ENCODE results near the gene BACH2. TPM values are rescaled to one million over a fixed set of nuclear protein-coding genes. Genes with fewer than 3 reads are reported as not detected.

The BACH2 gene
- total and polyA plus RNA-seq, 7 donors: under 0.01 to 5.6 (median 1.4) TPM

DNA sequence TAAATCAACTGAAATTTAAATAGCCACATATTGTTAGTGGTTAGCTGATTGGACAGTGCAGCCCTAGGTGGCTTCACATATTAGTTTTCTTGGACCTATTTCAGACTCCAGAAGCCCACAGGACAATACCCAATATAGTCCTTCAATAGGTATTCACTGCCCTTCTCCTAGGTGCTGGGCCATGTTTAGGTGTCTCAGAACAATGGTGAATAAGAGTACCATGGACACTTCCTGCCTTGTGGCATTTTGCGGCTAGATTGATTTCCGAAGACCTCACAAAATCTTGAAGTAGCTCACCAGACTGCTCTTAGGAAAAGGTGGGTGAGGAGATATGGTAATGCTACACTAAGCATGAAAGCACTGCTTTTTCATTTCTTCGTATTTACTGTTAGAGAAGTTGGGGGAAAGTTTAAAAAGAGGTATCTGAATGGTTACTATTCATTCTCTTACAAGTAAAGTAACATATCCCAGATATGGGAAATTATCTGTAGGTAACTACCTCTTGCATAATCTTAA, 203.0 kb downstream of the BACH2 start:
- no peak for TF ChIP-seq POLR2A (IDR thresholded peaks at IDR 0.05)
- no peak for TF ChIP-seq POLR2AphosphoS5 (IDR thresholded peaks at IDR 0.05)
- TF ChIP-seq, protein P1, sequence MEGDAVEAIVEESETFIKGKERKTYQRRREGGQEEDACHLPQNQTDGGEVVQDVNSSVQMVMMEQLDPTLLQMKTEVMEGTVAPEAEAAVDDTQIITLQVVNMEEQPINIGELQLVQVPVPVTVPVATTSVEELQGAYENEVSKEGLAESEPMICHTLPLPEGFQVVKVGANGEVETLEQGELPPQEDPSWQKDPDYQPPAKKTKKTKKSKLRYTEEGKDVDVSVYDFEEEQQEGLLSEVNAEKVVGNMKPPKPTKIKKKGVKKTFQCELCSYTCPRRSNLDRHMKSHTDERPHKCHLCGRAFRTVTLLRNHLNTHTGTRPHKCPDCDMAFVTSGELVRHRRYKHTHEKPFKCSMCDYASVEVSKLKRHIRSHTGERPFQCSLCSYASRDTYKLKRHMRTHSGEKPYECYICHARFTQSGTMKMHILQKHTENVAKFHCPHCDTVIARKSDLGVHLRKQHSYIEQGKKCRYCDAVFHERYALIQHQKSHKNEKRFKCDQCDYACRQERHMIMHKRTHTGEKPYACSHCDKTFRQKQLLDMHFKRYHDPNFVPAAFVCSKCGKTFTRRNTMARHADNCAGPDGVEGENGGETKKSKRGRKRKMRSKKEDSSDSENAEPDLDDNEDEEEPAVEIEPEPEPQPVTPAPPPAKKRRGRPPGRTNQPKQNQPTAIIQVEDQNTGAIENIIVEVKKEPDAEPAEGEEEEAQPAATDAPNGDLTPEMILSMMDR (IDR thresholded peaks at IDR 0.05): no peak
- TF ChIP-seq EP300 (IDR thresholded peaks at IDR 0.05): no peak
- 73 to 92% methylated on average over 3 of the region's 3 CpGs for WGBS, 2 donors

DNA sequence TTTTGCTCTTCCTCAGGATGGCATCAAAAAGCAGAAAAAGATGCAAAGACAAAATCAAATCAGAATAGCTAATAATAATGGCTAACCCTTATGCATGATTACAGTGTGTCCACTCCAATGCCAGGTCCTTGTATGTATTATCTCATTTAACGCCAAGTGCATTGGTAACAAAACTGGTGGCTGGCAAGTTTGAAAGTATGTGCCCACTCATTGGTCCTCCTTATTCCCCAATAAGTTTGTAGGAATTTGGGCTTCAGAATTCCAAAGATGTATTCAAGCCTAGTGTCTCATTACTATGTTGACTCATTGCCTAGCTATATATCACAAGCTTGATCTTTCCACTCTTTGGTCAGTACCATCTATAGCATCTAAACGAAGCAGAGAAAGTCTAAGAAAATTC, 205.8 kb downstream of the BACH2 start:
- H3K4me3 ChIP-seq: no peak overlapping the region
- no peak overlapping the region for H3K27ac ChIP-seq
- no peak for DNase-seq
- H3K4me1 ChIP-seq: no peaks in the 10 kb centered on the region
- intact Hi-C loops (cut with DNase I): loop anchor here (10.0 kb wide), 1 partner anchor 124 kb away; no protein-coding TSS in a partner anchor
- H3K36me3 ChIP-seq: no peaks in the 10 kb centered on the region
- 81 to 84% methylated on average over 2 of the region's 2 CpGs for WGBS, 2 donors
- TF ChIP-seq POLR2AphosphoS5 (IDR thresholded peaks at IDR 0.05) (no peak), EP300 (IDR thresholded peaks at IDR 0.05) (no peak), POLR2A (IDR thresholded peaks at IDR 0.05) (no peak)
- TF ChIP-seq, protein P1 (IDR thresholded peaks at IDR 0.05): no peak
- H3K27me3 ChIP-seq: no peaks in the 10 kb centered on the region
- no peaks in the 10 kb centered on the region for H3K9me3 ChIP-seq

More for the DNA sequence above, 203.0 kb downstream of the BACH2 start:
- H3K4me3 ChIP-seq: no peak overlapping the region
- peaks cover 0 to 20% (median 19%) of the 10 kb centered on the region in 4 donors for H3K4me1 ChIP-seq
- H3K9me3 ChIP-seq: no peaks in the 10 kb centered on the region
- no peak for DNase-seq
- intact Hi-C loops (cut with DNase I): loop anchor here (10.0 kb wide), 1 partner anchor 121 kb away; no protein-coding TSS in a partner anchor
- no peaks in the 10 kb centered on the region for H3K27me3 ChIP-seq
- H3K27ac ChIP-seq: no peak overlapping the region
- no peaks in the 10 kb centered on the region for H3K36me3 ChIP-seq

DNA sequence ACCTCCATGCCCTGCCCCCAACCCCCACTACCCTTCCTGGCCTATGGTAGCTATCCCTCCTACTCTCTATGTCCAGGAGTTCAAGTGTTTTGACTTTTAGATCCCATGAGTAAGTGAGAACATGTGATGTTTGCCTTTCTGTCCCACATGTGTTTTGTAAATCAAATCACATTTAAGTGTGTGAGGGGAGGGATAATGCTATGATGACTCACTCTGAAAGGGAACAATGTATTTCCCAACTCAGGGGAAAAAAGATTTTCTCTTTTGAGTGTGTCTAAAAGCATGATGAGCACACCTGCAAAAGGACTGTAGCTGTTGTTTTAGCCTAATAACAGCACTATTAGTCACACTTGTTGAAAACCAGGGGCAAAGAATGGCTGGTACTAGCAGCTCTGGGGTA, 208.6 kb downstream of the BACH2 start:
- Histone ChIP-seq H3K9me3 (no peaks in the 10 kb centered on the region), H3K27ac (no peak overlapping the region), H3K4me1 (no peaks in the 10 kb centered on the region), H3K27me3 (no peaks in the 10 kb centered on the region), H3K36me3 (no peaks in the 10 kb centered on the region), H3K4me3 (no peak overlapping the region)
- intact Hi-C loops (cut with DNase I): no loop called here
- TF ChIP-seq POLR2AphosphoS5 (IDR thresholded peaks at IDR 0.05): peak in 1 of 4 donors; percentile 50
- TF ChIP-seq, protein P1 (IDR thresholded peaks at IDR 0.05): no peak
- DNase-seq: no peak

DNA sequence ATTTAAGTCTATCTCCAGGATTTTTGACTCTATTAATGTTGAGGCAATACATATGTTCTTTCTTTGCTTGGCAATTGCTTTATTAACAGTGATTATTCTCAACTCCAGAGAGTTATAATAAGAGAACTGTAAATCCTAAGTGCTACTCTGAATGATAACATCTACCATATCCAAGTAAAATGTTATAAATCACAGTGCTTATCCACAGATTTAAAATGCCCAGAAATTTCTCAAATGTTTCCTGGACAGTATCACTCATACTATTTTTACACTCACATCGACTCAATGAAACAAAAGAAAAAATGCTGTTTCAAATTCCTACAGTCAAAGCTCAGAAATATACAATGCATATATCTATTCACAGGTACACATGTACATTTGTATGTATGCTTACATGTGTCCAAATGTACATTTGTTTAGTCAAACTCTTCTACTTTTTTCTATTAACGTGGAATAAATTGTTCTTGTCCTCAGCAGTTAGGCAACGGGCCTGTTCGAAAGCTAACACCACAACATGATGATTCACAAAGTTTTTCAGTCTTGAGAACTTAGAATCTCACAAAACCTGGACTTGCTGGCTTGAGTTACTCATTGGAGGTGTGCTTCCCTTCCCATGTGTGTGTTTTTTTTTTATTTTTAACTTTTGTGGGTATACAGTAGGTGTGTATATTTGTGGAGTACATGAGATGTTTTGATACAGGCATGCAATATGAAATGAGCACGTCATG, 209.4 kb downstream of the BACH2 start:
- whole genome bisulfite sequencing, 2 donors: 91 to 93% methylated on average over 5 of the region's 5 CpGs
- H3K27ac ChIP-seq: no peak overlapping the region

More for the DNA sequence above, 209.4 kb downstream of the BACH2 start:
- Histone ChIP-seq H3K4me1 (no peaks in the 10 kb centered on the region), H3K27me3 (no peaks in the 10 kb centered on the region), H3K4me3 (no peak overlapping the region), H3K9me3 (no peaks in the 10 kb centered on the region), H3K36me3 (no peaks in the 10 kb centered on the region)
- DNase-seq: no peak
- TF ChIP-seq, protein P1 (IDR thresholded peaks at IDR 0.05): no peak
- TF ChIP-seq POLR2A (IDR thresholded peaks at IDR 0.05): no peak
- TF ChIP-seq POLR2AphosphoS5 (IDR thresholded peaks at IDR 0.05): no peak
- TF ChIP-seq EP300 (IDR thresholded peaks at IDR 0.05): no peak
- intact Hi-C loops (cut with DNase I): no loop called here
